Measurements from ENCODE around the gene PDE2A.

Gene PDE2A

GRCh38 chr11:72642884-72643522 lies 31.2 kb downstream of the PDE2A start:
- H3K4me3 ChIP-seq (ENCODE audit: low read length) = peak overlapping the region; percentile 38
- peak; percentile 17 for DNase-seq (ENCODE audit: low read depth, low spot score)

GRCh38 chr11:72642043-72642883 lies 32.0 kb downstream of the PDE2A start:
- no peak for DNase-seq (ENCODE audit: low read depth, low spot score)
- H3K4me3 ChIP-seq (ENCODE audit: low read length) = peak overlapping the region; percentile 38

DNA sequence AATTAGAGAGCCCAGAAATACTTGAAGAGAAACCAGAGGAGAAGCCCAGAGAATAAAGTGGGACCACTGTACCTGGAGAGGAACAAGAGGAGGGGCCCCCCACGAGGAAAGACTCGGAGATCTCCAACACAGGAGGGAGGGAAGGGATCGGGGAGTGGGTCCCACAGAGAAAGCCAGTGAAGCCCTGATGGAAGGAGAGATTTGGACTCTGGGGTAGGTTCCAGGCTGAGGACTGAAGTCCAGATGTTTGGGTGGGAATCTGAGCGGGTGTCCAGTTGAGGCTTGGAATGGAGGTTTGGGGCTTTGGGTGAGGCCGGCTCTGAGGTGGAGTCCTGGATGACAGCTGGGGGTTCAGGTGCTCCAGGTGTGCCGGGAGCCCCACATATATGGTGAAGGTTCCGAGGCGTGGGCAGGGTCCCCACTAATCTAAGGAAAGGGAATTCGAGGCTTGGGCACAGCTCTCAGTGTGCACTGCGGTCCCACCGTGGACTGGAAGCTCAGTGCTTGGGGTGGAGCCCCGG lies 32.6 kb downstream of the PDE2A start:
- DNase-seq (ENCODE audit: low read depth, low spot score) = no peak
- no peak overlapping the region for H3K4me3 ChIP-seq (ENCODE audit: low read length)

GRCh38 chr11:72639502-72640375 lies 34.5 kb downstream of the PDE2A start:
- no peak for DNase-seq (ENCODE audit: low read depth, low spot score)

DNA sequence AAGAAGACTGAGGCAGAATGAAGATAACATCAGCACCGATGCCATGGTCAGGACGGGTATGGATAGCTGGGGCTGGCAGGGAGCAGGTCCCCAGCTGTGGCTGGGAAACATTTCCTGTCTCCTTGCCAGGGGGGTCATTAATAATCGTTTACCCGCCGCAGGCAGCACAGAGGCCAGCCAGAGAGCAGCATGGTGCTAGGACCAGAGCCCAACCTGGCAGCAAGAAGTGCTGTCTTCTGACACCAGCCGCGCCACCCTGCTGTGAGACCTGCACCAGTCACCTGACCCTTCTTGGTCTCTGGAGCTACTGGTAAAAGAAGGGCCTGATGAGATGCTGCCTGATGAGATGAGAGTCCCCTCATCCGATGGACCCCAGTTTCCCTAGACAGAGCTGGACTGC lies 36.3 kb downstream of the PDE2A start:
- DNase-seq (ENCODE audit: low read depth, low spot score) = no peak
- no peak overlapping the region for H3K4me3 ChIP-seq (ENCODE audit: low read length)

More at GRCh38 chr11:72639502-72640375, 34.5 kb downstream of the PDE2A start:
- H3K4me3 ChIP-seq (ENCODE audit: low read length) = no peak overlapping the region

DNA sequence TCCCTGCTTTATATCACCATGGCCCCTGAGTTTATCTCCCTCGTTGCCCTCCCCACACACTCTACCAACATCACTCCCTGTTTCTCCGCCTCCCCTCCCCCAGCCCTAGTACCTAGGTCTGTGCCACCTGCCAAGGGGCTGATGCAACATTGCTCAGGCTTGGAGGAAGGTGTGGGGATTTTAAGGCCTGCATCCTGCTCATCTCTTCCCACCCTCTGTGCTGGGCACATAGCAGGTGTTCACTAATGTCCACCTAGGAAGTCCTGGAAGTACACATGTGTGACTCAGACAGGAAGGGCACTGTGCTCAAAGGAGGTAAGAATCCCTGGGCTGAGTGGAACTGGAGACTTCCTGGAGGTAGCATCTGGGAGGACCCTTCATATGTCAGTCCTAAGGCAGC lies 37.0 kb downstream of the PDE2A start:
- no peak for DNase-seq (ENCODE audit: low read depth, low spot score)

DNA sequence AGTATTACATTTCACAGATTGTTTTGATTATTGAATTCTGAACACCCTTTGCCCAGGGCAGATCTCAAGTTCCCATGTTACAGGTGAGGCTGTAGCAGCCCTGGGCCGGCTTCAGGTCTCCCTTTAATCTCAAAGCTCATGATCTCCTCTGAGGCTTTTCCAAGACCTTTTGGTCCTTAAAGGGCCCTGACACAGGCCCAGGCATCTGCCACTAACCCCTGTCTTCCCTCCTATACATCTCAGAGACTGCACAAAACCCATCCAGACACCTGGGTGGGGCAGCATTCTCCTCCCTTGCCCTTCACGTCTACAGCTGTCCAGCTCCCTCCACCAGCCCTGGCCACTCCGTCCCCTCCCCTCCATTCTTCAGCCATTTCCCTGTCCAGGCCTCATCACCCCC lies 37.8 kb downstream of the PDE2A start:
- H3K4me3 ChIP-seq (ENCODE audit: low read length) = no peak overlapping the region
- no peak for DNase-seq (ENCODE audit: low read depth, low spot score)

More for the DNA sequence above, 37.0 kb downstream of the PDE2A start:
- no peak overlapping the region for H3K4me3 ChIP-seq (ENCODE audit: low read length)

GRCh38 chr11:72635933-72636332 lies 38.3 kb downstream of the PDE2A start:
- H3K4me3 ChIP-seq (ENCODE audit: low read length) = no peak overlapping the region
- DNase-seq (ENCODE audit: low read depth, low spot score) = no peak

DNA sequence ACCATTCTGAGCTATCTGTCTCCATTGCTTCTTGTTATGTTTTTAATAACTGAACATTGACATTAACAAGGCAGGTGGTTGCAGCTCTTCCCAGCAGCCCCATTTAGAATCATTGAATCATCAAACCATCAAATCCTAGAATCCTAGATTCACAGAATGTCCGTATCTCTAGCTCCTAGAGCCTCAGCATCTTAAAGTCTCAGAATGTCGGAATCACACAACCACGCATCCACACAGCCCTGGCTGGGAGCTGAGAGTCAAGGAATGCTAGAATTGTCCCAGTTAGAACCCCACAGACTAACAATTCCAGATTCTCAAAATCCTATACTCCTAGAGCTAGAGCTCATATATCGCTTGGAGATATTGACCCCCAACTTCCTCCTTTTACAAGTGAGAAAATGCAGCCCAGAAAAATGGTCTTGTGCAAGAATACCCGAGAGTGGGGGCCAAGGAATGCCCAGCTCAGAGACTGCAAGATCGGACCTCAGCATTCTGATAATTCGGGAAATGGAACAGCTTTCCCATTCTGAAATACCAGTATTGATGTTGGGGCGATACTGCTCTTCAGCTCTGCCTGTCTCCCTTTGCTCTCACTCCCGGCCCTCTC lies 38.8 kb downstream of the PDE2A start:
- no peak for DNase-seq (ENCODE audit: low read depth, low spot score)
- no peak overlapping the region for H3K4me3 ChIP-seq (ENCODE audit: low read length)

DNA sequence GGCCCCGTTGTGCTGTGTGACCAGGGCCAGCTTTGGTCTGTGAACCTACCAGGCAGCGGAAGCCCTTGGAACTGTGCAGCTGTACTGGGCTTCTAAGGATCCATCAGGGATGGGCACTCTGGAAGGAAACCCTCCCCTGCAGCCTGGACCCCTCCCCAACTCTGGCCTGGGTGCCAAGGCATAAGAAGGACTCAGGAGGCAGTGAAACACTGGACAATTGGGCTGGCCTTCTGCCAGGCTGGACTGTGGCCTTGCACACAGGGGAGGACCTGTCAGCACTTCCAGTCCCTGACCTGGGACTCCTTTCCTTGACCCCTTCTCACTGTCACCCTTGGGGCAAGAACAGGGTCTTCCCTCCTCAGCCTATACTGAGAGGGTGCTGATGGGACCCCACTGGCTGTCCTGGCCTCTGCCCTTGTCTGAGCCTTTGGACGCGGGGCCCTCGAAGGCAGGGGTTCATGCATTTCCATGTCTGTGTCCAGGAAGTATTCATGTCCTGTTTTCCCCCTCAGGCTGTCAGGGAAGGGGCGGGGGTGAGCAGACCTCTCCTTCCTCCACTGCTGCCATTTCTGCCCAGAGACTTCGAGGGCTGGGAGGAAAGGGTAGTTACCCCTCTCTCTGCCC lies 39.6 kb downstream of the PDE2A start:
- DNase-seq (ENCODE audit: low read depth, low spot score) = no peak
- no peak overlapping the region for H3K4me3 ChIP-seq (ENCODE audit: low read length)

DNA sequence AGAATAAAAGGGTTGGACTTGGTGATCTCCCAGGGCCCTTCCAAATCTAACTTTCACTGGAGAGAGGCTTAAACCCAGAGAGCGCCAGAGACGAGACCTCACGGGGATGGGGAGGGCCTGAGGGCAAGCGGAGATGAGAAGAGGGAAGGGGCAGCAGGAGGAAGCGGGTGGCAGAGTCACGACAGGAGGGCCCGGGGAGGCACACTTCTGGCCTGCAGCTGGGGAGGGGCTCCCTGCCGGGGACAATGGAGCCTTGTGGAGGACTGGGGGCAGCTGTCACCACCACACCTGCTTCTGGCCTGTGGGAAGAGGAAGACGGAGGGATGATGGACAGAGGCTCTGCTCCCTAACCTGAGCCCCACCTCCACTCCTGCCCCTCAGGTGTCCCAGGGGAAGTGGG lies 40.2 kb downstream of the PDE2A start:
- no peak overlapping the region for H3K4me3 ChIP-seq (ENCODE audit: low read length)
- no peak for DNase-seq (ENCODE audit: low read depth, low spot score)

GRCh38 chr11:72633068-72633467 lies 41.2 kb downstream of the PDE2A start:
- DNase-seq (ENCODE audit: low read depth, low spot score) = no peak
- H3K4me3 ChIP-seq (ENCODE audit: low read length) = no peak overlapping the region

- DNase-seq (ENCODE audit: low read depth, low spot score) = no peak
- no peak overlapping the region for H3K4me3 ChIP-seq (ENCODE audit: low read length)
These were observed 42.2 kb downstream of the PDE2A start for GRCh38 chr11:72631806-72632731.

GRCh38 chr11:72630104-72630852 lies 43.9 kb downstream of the PDE2A start:
- no peak for DNase-seq (ENCODE audit: low read depth, low spot score)
- no peak overlapping the region for H3K4me3 ChIP-seq (ENCODE audit: low read length)

- no peak for DNase-seq (ENCODE audit: low read depth, low spot score)
These were observed 45.0 kb downstream of the PDE2A start for GRCh38 chr11:72629266-72629665.

DNA sequence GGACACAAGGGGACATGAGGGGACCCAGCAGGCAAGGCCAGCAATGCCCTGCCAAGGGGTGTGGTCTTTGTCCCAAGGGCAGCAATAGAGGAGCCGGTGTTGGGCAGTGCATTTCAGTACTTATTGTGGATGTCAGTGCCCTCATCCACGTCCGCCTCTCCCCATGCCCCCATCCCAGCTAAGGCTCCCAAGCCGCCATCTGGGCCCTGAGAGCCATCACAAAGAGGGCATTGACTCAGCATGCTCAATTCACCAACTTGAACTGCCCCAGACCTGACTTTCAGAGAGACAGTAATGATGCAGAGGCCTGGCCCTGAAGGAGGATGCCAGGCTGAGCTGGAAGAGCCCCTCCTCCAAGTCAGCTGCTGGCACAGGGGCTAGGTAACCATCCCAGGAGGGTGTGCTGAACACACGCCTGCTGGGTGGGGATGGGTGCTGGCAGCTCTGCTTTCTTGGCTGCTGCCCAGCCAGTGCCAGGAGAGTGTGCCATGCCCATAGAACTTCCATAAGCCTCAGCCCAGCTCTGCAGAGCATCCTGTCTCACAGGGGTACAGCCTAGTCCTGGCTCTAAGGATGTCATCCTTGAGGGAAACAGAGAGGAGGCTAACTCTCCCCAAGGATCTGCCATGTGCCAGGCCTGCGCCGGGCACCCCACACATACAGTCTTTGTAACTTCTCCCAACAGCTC lies 46.5 kb downstream of the PDE2A start:
- no peak for DNase-seq (ENCODE audit: low read depth, low spot score)
- no peak overlapping the region for H3K4me3 ChIP-seq (ENCODE audit: low read length)

More at GRCh38 chr11:72629266-72629665, 45.0 kb downstream of the PDE2A start:
- no peak overlapping the region for H3K4me3 ChIP-seq (ENCODE audit: low read length)
